Activated effector memory CD4-positive, alpha-beta T cell treated with Interleukin-2 at 50 U/mL for 16 hours (primary cell): ENCODE measurements around the gene GAS7.
"Not testable (repeated sequence)": the region's sequence is repeated elsewhere in the genome, so short reads cannot be mapped to it uniquely, and the experiment has no call there.

Source experiments
- DNase-seq: peaks from one replicate; pipeline ENCODE4 v3.0.0-alpha.2; 2020

Gene GAS7

GRCh38 chr17:10067446-10068143, 130.8 kb downstream of the GAS7 start:
- DNase-seq = no peak

- DNase-seq = no peak
Measured at GRCh38 chr17:10064536-10064935, 133.9 kb downstream of the GAS7 start.

DNA sequence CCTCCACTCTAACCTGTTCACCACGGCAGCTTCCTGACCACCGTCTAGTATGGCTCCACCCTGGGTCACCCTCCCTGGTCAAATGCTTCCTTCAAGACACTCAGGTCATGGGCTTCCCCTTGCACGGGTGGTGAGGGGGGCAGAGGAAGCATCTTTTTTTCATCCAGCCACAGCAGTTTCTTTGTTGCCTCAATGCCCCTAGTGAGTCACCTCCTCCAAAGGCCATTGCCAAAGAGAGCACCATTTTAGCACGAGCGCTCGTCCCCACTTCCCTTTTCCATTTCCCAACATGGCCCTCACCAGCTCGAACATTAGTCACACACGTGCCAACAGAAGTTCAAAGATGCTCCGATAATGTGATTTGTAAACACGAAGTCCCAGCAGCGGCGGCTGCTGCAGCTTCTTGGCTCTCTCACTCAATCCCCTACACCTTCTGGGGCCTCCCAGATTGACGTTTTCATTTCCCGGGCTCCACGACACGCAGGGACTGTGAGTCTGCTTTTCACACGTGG, 134.6 kb downstream of the GAS7 start:
- no peak for DNase-seq

- DNase-seq = no peak
Measured at GRCh38 chr17:10062691-10063385, 135.6 kb downstream of the GAS7 start.

DNA sequence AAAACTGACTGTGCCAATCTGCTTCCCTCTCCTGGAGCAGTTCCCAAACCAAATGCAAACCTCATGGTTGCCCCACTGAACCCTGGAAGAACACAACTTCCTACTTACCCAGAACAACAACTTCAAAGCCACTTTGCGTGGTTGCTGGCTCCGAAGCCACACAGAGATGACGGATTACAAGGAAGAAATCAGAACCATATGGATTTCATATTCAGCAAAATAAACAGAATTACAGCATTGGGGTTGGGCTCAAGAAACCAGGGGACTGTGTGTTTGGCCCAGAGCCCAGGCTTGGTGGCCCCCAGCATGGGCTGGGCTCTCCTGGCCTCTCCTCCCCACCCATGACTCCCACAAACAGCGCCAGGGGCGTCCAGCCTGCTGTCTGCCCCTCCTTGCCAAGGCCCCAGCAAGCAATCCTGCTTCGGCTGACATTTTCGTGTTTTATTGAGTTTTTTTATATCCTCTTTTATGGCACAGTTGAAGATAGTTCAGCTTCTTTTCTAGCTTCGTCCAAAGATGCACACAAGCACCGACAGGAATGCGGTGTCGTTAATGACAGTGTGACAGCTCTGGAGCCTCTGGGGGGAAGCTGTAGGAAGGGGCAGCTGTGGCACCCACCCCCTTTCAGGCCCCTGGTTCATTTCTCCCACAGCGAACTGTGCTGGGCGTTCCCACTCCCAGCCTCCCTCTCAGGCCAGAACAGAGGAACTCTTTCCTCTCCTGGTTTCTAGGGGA, 137.1 kb downstream of the GAS7 start:
- DNase-seq = no peak

DNA sequence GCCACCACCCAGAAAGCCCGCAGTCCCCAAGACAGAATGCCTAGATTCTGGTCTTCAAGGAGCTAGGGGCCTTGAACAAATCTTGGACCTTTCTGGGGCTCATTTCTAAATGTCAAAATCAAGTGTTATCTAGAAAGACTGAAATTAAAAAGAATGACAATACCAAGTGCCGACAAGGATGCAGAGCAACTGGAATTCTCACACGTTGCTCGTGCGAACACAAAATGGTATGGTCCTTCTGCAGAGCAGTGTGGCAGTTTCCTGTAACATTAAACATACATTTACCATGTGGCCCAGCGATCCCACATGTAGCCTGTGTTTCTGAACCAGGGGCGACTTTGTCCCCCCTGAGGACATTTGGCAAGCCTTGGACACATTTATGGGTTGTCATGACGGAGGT, 137.9 kb downstream of the GAS7 start:
- no peak for DNase-seq

- no peak for DNase-seq
Measured at GRCh38 chr17:10059684-10060211, 138.7 kb downstream of the GAS7 start.

DNA sequence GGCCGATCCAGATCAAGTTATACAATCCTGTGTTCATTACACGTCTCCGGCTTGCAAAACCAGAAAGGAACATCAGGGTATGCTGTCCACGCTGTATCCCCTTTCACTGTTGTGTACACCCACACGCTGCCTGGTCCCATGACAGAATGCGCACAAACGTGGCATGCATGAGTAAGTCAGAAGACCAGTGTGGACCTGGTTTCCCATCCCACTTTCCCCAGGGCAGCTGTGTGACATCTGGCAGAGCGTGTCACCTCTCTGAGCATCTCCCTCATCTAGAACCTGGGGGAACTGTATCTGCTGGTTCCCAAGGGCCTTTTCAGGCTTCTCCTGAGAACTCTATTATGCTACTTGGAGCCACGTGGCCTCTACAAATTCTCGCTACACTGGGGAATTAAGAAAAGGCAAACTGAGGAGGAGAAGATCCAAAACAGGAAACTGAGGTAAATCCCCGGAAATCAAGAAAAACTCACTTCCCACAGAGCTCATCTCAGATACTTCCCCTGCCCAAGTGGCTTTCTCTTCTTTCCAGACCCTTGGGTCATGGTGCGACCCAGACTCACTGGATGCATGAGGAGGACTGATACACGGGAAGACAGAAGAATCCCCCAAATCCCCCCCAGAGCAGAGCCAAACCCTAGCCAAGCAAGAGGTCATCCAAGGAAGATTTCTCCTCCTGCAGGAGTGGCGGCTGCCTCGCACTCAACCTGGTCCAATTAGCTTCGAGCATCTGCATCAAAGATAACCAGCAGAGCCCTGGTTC, 139.3 kb downstream of the GAS7 start:
- DNase-seq = no peak

DNA sequence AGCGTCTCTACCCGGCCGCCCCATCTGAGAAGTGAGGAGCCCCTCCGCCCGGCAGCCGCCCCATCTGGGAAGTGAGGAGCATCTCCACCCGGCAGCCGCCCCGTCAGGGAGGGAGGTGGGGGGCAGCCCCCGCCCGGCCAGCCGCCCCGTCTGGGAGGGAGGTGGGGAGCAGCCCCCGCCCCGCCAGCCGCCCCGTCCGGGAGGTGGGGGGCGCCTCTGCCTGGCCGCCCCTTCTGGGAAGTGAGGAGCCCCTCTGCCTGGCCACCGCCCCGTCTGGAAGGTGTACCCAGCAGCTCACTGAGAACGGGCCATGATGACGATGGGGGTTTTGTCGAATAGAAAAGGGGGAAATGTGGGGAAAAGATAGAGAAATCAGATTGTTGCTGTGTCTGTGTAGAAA, 140.9 kb downstream of the GAS7 start:
- DNase-seq = not testable (repeated sequence)

DNA sequence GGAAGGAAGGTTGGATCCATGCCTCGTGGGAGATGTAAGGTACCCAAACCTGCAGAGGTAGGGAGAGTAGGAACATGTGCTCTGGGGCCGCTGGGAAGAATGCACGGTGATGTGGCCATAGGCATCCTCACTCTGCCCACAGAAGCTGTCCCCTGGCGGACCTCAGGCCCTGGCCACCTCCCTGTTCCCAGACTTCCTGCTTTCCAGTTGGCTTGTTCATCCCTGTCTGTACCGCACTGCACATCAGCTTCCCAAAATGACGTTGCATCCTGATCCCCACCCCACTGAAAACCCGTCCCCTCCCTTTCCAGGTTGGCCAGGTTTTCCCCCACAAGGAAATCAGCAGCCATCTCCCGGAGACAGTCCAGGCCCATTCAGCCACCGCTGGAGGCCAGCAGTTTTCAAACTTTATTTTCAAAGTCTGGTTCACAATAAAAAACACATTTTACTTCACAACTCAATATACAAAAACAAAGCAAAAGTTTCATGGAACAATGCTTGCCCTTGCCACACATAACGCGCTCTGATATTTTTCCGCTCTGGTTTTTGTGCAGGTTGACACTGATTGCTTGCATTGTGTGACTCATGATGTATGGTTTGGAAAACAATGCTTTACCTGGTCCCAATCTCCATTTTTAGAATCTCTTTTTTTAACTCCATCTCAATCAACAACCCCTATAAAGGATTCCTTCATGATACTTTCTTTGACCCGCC, 143.0 kb downstream of the GAS7 start:
- no peak for DNase-seq

GRCh38 chr17:10053782-10054540, 144.4 kb downstream of the GAS7 start:
- DNase-seq = no peak

GRCh38 chr17:10052106-10052813, 146.1 kb downstream of the GAS7 start:
- DNase-seq = no peak

DNA sequence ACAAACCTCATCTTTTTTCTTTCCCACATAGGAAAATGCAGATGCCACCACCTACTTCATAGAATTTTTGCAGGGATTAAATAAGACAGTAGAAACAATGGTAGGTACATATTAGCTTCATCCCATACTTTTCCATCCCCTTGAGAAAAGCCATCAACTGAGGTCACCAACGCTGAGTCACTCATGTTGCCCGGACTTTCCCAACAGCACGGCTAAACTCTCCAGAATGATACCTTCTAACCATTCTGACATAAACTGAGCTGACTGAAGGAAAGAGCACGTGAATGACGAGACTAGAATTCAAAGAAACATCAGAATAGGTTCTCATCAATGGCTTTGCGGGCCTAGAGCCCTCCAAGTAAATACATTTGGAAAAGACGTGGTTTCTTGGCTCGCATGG, 147.3 kb downstream of the GAS7 start:
- no peak for DNase-seq

DNA sequence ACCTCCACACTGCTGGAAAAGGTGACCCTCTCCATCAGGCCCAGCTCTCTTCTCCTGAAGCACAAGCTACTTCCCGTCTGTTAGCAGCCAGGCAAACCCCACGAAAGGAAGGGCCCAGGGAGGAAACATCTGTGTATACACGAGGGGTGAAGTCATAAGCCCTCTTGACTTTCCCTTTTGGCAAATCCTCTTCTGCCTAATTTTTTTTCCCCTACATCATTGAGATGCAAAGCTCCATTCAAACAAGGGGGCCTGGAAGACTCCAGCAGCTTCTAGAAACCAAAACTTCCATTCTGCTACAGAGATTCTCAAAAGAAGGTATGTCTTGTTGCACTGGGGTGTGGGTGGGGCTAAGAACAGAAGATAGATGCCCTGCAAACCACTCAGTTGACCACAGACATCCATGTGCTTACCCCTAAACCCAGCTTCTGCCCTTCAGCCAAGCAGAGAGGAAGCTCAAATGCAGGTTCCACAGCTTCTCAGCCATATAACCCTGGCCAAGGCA, 147.8 kb downstream of the GAS7 start:
- DNase-seq = no peak

DNA sequence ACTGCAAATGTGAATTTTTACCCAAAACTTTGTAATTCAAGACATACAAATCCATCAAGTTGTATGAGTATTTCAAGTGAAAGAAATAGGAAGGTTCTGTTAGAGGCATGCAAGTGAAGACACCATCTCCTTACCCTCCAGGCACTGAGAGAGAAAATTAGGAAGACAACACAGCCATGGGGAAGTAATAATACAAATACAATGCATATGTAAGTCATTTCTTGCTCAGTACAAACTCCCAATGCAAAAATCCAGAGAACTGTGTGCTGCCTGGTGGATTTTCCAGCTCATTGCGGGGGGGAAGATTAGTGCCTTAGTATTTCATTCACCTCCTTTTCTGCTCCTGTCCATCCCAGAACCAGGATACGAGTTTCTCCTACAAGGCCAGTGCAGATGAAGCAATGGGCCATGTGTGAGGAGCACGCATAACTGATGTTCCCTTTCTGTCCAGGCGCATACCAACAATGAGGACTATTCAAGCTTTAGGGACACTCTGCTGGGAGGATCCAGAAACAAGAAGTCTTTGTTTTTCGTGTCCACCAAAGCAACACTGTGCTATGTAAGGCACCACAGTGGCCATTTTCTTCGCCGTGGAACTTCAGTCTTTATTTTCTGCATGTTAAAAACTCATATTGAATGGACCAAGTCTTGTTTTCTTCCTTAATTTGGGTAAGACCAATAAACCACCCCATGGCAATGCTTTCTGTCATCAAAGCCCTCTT, 149.6 kb downstream of the GAS7 start:
- no peak for DNase-seq

DNA sequence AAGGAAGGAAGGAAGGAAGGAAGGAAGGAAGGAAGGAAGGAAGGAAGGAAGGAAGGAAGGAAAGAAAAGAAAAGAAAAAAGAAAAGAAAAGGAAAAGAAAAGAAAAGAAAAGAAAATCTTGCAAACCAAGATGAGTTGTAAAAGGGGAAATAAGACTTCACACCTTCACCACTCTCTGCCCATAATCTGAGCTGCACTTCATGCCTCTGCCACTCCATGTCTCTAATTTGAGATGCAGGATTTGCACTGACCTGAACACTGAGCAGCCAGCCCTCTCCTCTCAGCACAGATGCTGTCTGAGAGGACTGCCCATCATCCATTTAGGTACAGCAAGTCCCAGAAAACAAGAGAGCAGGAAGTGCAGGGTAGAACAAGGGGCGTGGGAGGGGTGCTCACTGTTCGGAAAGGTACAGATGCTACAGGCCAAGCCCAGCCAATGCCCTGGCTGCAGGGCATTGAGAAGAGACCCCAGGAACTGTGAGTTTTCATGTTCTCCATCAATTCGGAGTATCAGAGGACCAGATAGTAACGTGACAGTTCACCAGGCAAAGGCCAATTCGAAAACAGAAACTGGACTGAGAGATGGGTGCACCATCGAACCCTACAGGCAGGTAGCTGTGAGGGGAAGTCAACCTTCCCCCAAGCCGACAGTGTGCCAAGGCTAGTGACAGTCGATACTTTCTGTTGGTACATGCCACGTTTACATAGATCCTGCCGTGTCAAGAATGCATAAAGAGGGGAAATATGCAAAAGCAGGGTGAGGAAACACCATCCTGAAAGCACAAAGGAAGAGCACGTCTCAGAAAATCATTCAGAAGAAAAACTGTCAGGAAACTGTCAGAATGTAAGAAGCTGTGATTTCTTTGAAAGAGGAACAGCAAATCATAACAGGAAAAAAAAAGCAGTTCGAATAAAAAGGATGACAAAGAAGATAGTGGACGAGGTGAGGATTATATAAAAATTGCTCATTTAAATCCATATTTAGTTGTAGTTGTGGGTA, 151.3 kb downstream of the GAS7 start:
- DNase-seq = no peak

- no peak for DNase-seq
Measured at GRCh38 chr17:10045871-10046658, 152.3 kb downstream of the GAS7 start.
